SK-N-SH (cell line): ENCODE data around the gene SPDYE3. TPM values are rescaled to one million over a fixed set of nuclear protein-coding genes. Genes with fewer than 3 reads are reported as not detected.

ENCODE experiments used
- CTCF ChIA-PET: fragments of 300-600, 350-600 bp; formaldehyde crosslinking; extraction: SDS; loops from one replicate; lab custom pipeline; 2021; lab: Yijun Ruan, JAX
- POLR2A ChIA-PET: fragments of 350-600 bp; sonication (Branson Sonifier 250); formaldehyde crosslinking; extraction: SDS; loops from one replicate; lab custom pipeline; 2020; ENCODE audit warnings: antibody characterized with exemption, inconsistent platforms; lab: Yijun Ruan, JAX
- DNase-seq: peaks from one replicate; pipeline ENCODE4 v3.0.0; 2012
- H2AFZ ChIP-seq: fragments of 200-600 bp; sonication (generic); 2 replicates; pipeline ENCODE4 v1.8.1; 2016; ENCODE audit warnings: antibody characterized with exemption, mild to moderate bottlenecking, low read depth
- H3F3A ChIP-seq: fragments of 200-600 bp; sonication (generic); replicated peaks from 2 replicates; pipeline ENCODE3; 2016; ENCODE audit warnings: antibody characterized with exemption, mild to moderate bottlenecking; ENCODE audit not compliant: insufficient read depth
- H3K27ac ChIP-seq, 2 experiments: fragments of 200-500 bp in 1 of 2; fragments of 200-600 bp in 1 of 2; sonication (Bioruptor generic) in 1 of 2; sonication (generic), shearing (Covaris generic) in 1 of 2; 2 replicates each; pipeline versions ENCODE4 v1.5.1 to v1.6.1; 2014 to 2016; ENCODE audit warnings: low read depth in 2 of 2, inconsistent platforms in 1 of 2, low read length in 1 of 2, mild to moderate bottlenecking in 1 of 2, mixed read lengths in 1 of 2
- H3K27me3 ChIP-seq: fragments of 200-600 bp; sonication (generic), shearing (Covaris generic); 2 replicates; pipeline ENCODE4 v1.6.1; 2016; ENCODE audit warnings: mixed run types; ENCODE audit not compliant: insufficient read depth
- H3K36me3 ChIP-seq, 2 experiments: fragments of 200-500 bp in 1 of 2; fragments of 200-600 bp in 1 of 2; sonication (Bioruptor generic) in 1 of 2; sonication (generic) in 1 of 2; replicated peaks in 1 of 2; 2 replicates each; pipeline versions ENCODE3 to v1.5.1; 2014 to 2016; ENCODE audit warnings: low read length in 1 of 2, mild to moderate bottlenecking in 1 of 2; ENCODE audit not compliant: insufficient read depth in 2 of 2, control insufficient read depth in 1 of 2
- H3K4me1 ChIP-seq, 2 experiments: fragments of 200-500 bp in 1 of 2; fragments of 200-600 bp in 1 of 2; sonication (Bioruptor generic) in 1 of 2; sonication (generic), shearing (Covaris generic) in 1 of 2; 2 replicates each; pipeline versions ENCODE4 v1.5.1 to v1.6.1; 2014 to 2016; ENCODE audit warnings: low read depth in 1 of 2, low read length in 1 of 2, mixed run types in 1 of 2; ENCODE audit not compliant: insufficient read depth in 2 of 2, control insufficient read depth in 1 of 2
- H3K4me2 ChIP-seq: fragments of 200-600 bp; sonication (generic), shearing (Covaris generic); 2 replicates; pipeline ENCODE4 v1.6.1; 2017; ENCODE audit warnings: mixed run types
- H3K4me3 ChIP-seq, 2 experiments: fragments of 200-500 bp in 1 of 2; fragments of 200-600 bp in 1 of 2; sonication (Bioruptor generic) in 1 of 2; sonication (generic), shearing (Covaris generic) in 1 of 2; 2 replicates each; pipeline versions ENCODE4 v1.5.1 to v1.8.1; 2014 to 2016; ENCODE audit warnings: low read depth in 2 of 2, inconsistent platforms in 1 of 2, low read length in 1 of 2, mild to moderate bottlenecking in 1 of 2, mixed read lengths in 1 of 2, moderate library complexity in 1 of 2
- H3K79me2 ChIP-seq: fragments of 200-600 bp; sonication (generic); 2 replicates; pipeline ENCODE4 v1.8.1; 2017; ENCODE audit warnings: mild to moderate bottlenecking; ENCODE audit not compliant: insufficient read depth
- H3K9ac ChIP-seq: fragments of 200-600 bp; sonication (generic); 2 replicates; pipeline ENCODE4 v1.6.1; 2017; ENCODE audit warnings: mixed run types
- H3K9me2 ChIP-seq: fragments of 200-600 bp; sonication (generic); 2 replicates; pipeline ENCODE4 v1.6.1; 2017; ENCODE audit warnings: mixed run types
- H3K9me3 ChIP-seq: fragments of 200-600 bp; sonication (generic); 2 replicates; pipeline ENCODE4 v1.6.1; 2017; ENCODE audit warnings: mixed run types, mild to moderate bottlenecking, moderate library complexity
- H4K20me1 ChIP-seq: fragments of 200-600 bp; sonication (generic); 2 replicates; pipeline ENCODE4 v1.6.1; 2017; ENCODE audit warnings: mild to moderate bottlenecking, mixed run types; ENCODE audit not compliant: insufficient read depth
- ELF1 ChIP-seq: IDR thresholded peaks from 2 replicates; pipeline ENCODE4 v1.4.0; 2012
- EP300 ChIP-seq, 2 experiments: IDR thresholded peaks; 2 replicates each; pipeline versions ENCODE4 v1.4.0 to v1.6.1; 2012; ENCODE audit warnings: borderline replicate concordance in 1 of 2, low read depth in 1 of 2, low read length in 1 of 2
- FOXM1 ChIP-seq: IDR thresholded peaks from 2 replicates; pipeline ENCODE4 v1.4.0; 2012; ENCODE audit warnings: low read depth, mild to moderate bottlenecking
- IRF3 ChIP-seq: fragments of 150-350 bp; IDR thresholded peaks from 2 replicates; pipeline ENCODE4 v1.6.1; 2016; ENCODE audit warnings: mild to moderate bottlenecking, low read depth, low read length
- MAX ChIP-seq: IDR thresholded peaks from 2 replicates; pipeline ENCODE4 v1.4.0; 2012; ENCODE audit warnings: low read depth
- MXI1 ChIP-seq: IDR thresholded peaks from 2 replicates; pipeline ENCODE4 v1.6.1; 2012; ENCODE audit warnings: mild to moderate bottlenecking, low read depth, low read length, improper control_type of control experiment
- RXRA ChIP-seq: IDR thresholded peaks from 2 replicates; pipeline ENCODE4 v1.4.0; 2012; ENCODE audit warnings: low read depth, mild to moderate bottlenecking, borderline replicate concordance
- SMC3 ChIP-seq: IDR thresholded peaks from 2 replicates; pipeline ENCODE4 v1.6.1; 2012; ENCODE audit warnings: low read depth, low read length, improper control_type of control experiment
- TEAD4 ChIP-seq: IDR thresholded peaks from 2 replicates; pipeline ENCODE4 v1.4.0; 2012; ENCODE audit warnings: mild to moderate bottlenecking, borderline replicate concordance; ENCODE audit not compliant: insufficient read depth
- YY1 ChIP-seq: IDR thresholded peaks from 2 replicates; pipeline ENCODE4 v1.4.0; 2012; ENCODE audit warnings: low read depth, mild to moderate bottlenecking
- WGBS: methylation state at CpG from one replicate; pipeline ENCODE4 v1.1.6; 2017; ENCODE audit warnings: low lambda C conversion rate; 5-methylcytosine and 5-hydroxymethylcytosine counted together
- polyA plus RNA-seq, 3 experiments: library from polyadenylated mRNA; depleted of rRNA; stranded (reverse); fragments of >200 nt; gene quantifications; 2 replicates each; pipeline ENCODE4 v1.2.3, GENCODE V29; 2012
- TF ChIP-seq, protein P1 (sequence below): IDR thresholded peaks from 2 replicates; pipeline ENCODE4 v1.4.0; 2012; ENCODE audit warnings: low read depth, borderline replicate concordance
- TF ChIP-seq, protein P2 (sequence below): fragments of 150-350 bp; IDR thresholded peaks from 2 replicates; pipeline ENCODE4 v1.6.1; 2017; ENCODE audit warnings: antibody characterized with exemption, low read length, low read depth, borderline replicate concordance

SPDYE3 gene
- polyA plus RNA-seq, 1 of the 3 experiments (the other 2 are of a cell fraction) = not detected

GRCh38 chr7:100356416-100357068 is 49.0 kb downstream of the SPDYE3 start (continued):
- TF ChIP-seq MAX = no peak
- TF ChIP-seq, protein P1, sequence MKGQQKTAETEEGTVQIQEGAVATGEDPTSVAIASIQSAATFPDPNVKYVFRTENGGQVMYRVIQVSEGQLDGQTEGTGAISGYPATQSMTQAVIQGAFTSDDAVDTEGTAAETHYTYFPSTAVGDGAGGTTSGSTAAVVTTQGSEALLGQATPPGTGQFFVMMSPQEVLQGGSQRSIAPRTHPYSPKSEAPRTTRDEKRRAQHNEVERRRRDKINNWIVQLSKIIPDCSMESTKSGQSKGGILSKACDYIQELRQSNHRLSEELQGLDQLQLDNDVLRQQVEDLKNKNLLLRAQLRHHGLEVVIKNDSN = no peak
- TF ChIP-seq, protein P2, sequence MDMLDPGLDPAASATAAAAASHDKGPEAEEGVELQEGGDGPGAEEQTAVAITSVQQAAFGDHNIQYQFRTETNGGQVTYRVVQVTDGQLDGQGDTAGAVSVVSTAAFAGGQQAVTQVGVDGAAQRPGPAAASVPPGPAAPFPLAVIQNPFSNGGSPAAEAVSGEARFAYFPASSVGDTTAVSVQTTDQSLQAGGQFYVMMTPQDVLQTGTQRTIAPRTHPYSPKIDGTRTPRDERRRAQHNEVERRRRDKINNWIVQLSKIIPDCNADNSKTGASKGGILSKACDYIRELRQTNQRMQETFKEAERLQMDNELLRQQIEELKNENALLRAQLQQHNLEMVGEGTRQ = no peak
- TF ChIP-seq SMC3 = no peak
- no peak for TF ChIP-seq RXRA
- no peak for TF ChIP-seq TEAD4

- Histone ChIP-seq H3K79me2 (no peaks in the 10 kb centered on the region), H3F3A (peaks cover 11% of the 10 kb centered on the region), H3K4me1 (no peaks in the 10 kb centered on the region), H4K20me1 (no peaks in the 10 kb centered on the region), H3K27me3 (no peaks in the 10 kb centered on the region), H3K9me2 (no peaks in the 10 kb centered on the region), H3K9me3 (no peaks in the 10 kb centered on the region), H3K4me3 (no peak overlapping the region), H3K36me3 (peaks cover 68 to 76% of the 10 kb centered on the region in 2 experiments), H3K9ac (no peak overlapping the region), H3K4me2 (no peak overlapping the region), H3K27ac (no peak overlapping the region), H2AFZ (no peak overlapping the region)
- POLR2A ChIA-PET = no interaction called here
- TF ChIP-seq IRF3 = no peak
- TF ChIP-seq MXI1 = no peak
- TF ChIP-seq FOXM1 = no peak
- no peak for TF ChIP-seq ELF1
- no peak for TF ChIP-seq EP300 (IDR thresholded peaks at IDR 0.05; ENCODE audit: borderline replicate concordance in 1 of 2, low read depth in 1 of 2, low read length in 1 of 2)
- no peak for TF ChIP-seq YY1
- DNase-seq = peak; percentile 11
- CTCF ChIA-PET = interaction anchor here (2.4 to 2.5 kb wide), 2 partner anchors 12 to 50 kb away, joined by 9 read pairs; no protein-coding TSS in a partner anchor
- WGBS = 93% methylated on average over 5 of the region's 6 CpGs
These were observed 49.6 kb downstream of the SPDYE3 start for GRCh38 chr7:100357131-100357561.
